GM21360 (cell line): ENCODE data around the gene EPHA4.

Experiments used
- ATAC-seq: cut with Tn5 transposase; IDR thresholded peaks from one replicate; pipeline ENCODE4 v1.9.1; 2021; ENCODE audit warnings: mild to moderate bottlenecking, moderate library complexity; ENCODE audit not compliant: unreplicated experiment

Gene EPHA4

DNA sequence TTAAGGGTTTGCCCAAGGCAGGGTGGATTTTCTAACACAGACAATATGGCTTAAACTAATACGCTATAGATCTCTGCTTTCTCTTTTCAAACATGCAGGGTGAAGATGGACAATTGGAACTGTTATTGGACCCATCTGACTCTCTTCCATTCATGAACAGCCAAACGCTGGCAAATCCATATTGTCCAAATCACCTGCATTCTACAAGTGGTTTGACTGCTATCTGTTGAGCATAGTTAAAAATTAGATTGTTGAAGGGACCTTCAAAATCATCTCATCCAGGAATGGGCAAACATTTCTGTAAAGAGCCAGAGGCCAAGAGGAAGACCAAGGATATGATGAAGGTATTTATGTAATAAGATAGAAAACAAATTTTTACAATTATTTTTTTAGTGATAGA, 65.6 kb downstream of the EPHA4 start:
- ATAC-seq: no peak

DNA sequence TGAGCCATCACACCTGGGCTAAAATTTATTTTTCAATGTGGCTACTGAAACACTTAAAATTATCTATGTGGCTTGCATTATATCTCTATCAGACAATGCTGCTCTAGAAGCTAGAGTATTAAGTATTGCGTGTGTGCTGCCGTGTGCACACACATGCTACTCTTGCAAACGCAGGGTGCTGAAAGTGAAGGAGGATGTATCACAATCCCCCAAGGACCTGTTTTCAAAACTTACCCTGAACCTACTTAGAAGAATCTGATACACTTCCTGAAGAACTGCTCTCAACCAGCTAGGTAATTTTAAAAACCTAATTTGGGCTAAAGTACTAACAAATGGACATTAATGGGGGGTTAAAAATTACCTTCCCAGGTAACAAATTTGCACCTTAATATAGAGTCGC, 66.5 kb downstream of the EPHA4 start:
- no peak for ATAC-seq

DNA sequence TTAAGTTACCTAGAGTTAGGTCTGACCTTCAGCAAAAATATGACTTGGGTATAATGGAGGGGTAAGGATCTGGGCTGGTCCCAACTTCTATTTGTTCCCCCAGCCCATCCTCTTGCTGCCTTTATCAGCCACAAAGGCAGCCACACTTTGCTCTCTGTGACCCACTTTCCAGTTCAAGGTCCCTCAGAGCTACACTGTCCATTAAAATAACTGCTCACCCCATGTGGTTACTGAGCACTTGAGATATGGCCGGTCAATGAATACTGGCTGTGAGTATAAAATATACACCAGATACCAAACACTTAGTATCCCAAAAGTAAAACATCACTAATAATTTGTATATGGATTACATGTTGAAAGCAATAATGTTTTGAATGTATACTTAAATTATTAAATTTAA, 67.2 kb downstream of the EPHA4 start:
- ATAC-seq: no peak

DNA sequence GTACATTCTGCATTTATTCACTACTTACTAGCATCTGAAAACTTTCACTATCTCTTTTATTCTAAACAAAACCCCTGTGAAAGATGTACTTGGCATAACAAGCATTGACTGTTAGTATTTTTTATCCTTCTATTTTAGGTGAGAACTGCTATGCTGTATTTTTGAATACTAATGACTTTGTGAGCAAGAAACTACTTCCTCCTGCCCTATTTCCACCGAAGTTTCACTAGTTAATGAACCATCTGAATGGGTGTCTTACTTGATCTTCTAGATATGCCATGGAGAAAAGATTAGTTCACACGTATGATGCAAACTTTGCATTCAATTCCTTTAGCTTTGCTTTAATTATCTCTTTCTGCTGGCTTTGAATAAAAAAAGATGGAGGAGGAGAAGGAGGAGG, 68.1 kb downstream of the EPHA4 start:
- ATAC-seq: no peak

DNA sequence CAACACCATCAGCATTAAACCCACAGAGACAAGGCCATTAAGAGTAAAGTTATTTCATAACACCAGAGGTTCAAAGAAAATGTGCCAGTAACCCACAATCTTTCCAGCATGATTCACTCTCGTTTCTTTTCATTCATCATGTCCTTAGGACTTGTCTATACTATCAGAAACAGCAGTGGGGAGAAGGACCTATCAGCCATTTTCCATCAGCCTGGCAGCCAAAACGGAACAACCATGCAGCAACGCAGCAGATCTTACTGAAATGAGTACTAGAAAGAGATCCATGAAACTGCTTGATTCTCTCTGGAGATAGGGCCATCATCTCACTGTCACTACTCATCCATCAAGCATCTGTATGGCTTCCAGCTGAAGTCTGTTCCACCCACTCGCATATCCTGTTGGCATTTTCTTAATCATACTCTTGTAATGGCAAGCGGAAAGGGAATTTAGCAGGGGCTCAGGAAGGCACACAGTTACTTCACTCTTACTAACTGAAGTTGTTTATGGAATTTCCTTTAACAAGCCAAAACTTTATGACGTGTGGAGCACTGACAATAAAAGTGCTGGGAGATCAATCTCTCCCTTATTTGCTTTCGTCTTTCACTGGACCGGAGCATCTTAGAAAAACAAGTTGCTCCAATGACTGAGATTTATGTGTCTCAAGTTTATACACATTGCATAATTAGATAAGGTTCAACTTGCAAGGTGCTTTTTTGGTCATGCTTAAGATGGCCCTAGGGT, 69.7 kb downstream of the EPHA4 start:
- ATAC-seq: no peak

DNA sequence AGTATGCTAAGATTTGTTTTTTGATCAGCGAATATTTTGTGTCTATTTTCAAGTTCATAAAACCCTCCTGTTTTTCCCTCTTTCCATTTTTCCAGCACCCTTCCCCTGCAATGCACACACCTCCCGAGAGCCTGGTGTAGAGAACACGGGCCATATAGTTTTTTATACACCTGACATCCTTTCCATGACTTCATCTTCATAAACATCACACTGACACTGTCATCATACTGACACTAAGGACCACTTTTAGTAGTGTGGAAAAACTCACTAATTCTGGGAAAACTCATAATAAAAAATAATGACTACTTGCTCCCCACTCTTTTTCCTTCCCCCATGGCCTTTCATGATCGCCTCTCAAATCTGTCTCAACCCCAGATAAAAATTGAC, 70.2 kb downstream of the EPHA4 start:
- no peak for ATAC-seq

DNA sequence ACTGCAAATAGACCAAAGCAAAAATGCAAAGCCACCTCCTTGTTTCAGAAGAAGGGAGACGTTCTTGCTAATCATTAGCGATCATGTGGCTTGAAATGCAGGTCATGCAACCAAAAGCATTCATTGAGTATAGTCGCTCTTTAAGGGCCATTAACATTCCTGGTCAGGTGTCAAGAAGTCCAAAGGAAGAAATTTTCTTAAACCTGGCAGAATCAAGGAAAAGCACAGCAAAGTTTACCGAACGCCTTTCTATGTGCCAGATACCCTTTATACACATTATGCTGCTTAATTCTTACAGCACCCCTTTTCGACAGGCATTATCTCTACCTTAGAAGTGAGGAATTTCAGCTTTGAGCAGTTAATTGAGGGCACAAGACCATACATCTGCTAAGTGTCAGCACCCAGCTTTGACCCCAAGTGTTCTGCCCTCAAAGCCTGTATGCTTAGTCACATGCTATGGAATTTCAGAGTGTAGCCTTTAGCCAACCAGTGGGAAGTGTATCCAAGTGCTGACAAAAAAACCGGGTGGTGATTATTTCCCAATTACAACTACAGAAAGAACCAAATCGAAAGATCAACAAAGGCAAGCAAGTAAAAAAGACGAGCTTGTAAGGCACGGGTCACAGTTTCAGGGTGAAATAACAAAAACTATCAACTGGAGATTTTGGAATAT, 70.8 kb downstream of the EPHA4 start:
- ATAC-seq: no peak

DNA sequence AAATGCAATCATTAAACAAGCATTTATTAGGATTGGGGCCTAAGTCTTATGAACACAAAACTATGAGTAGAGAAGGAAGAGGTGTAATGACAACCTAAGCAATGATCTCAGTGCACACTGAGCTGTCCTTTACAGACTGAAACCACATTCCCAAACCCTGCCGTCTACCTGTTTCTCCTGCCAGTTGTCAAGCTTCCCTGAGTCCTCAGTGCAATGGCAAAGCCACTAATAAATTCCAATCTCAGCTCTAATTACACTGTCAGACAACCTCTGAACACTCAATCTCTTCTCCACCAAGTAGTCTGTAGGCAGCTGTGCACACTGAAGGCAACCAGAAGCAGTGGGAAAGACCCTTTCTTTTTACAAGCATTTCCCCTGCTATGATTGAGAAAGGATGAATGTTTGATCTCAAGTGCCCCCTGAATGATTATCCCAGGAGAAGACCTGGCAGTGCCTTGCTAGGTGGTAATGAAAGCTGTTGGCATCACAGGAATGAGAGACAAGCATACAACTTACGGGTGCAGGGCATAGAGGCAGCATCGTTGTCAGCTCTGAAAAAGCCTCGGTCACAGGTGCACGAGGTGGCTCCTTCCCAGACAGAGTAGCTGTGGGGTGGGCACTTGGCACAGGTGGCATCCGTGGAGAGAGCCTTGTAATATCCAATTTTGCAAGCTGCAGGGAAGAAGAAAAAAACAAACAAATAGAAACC, 71.4 kb downstream of the EPHA4 start:
- no peak for ATAC-seq

DNA sequence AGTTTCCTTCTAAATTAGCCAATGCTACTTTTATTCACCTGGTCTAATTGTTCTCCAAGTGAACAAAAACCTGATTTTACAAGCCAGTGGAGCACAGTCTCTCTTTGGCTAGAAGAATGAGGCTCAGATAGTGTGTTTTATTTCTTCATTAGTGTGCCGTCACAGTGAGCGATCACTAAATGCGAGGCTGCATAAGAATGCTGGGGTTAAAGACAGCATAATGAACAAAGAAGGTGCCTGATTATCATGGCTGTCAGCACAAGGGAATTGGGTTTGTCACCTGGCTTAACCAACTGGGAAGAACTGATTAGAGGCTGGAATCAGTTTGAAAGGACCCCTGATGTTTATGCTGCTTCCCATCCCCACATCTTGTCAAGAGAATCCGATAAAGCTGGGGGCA, 76.4 kb downstream of the EPHA4 start:
- no peak for ATAC-seq

DNA sequence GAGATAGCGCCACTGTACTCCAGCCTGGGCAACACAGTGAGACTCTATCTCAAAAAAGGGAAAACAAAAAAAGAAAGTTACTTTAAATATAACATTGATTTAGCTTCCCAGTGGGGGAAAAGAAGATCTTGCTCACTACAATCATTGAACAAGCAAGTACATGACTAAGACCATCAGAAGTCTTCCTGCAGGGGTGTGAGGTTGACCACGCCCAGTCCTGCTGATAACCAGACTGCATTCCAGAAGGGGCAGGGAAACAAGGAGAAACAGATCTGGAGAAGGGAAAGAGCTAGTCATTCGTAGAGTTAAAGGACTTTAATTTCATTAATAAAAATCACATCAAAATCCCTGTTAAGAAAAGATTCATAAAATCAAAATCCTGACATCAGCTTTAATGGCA, 77.5 kb downstream of the EPHA4 start:
- ATAC-seq: no peak

DNA sequence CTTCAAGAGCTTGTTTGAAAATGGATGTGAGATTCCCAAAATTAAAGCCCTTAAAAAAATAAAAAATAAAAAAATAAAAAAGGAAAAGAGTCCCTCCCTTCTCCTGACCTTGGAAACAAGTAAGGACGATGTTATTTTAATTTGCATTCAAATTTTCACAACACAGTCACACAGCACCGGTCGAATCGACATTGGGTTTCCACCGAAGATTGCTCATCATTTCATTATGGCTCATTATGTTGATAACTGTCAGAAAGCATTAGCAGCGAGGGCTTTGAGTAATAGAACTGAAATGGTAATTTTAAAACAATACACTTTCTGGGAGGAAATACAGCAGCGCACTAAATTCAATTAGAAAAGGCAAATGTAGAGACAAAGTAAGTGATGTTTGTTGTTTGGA, 78.7 kb downstream of the EPHA4 start:
- no peak for ATAC-seq

DNA sequence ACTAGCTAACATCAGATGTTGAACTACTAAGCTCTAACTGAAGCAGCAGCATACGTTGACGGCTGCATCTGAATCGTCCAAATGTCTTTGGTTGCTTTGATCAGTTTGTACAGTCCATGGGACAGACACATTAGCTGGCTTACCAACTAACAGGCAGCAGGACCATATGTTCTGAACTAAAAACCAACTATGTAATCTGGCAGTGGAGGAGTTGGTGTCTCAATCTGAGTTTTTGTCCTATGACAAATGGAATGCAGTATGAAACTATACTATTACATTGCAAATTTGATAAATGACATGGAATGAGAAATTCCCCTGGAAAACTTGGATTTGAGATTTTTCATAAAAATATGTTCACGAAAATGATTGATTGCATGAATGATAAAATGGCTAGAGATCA, 79.5 kb downstream of the EPHA4 start:
- no peak for ATAC-seq

DNA sequence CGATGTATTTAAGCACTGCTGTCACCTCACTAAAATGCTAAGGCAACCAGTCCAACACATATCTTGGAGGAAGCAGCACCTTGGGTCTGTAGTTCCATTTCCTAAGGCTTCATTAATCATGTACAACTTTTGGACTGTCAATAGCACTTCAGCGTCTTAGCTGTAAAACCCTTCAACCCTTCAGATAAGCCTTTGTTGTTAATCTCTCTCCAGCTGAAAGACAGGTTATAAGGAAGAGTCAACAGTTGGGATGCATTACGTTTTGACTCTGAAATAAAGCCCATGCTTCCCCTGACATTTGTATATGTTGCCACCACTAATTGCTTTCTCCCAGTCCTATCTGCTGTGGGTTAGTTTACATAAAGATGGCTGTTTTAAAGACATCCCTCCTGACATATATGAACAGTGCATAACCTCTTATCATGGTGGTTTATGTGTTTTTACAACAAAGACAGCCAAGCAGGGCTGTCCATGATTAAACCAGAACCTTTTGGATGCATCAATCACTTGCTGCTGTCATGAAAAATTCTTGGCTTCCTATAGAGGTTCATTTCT, 81.5 kb downstream of the EPHA4 start:
- no peak for ATAC-seq

DNA sequence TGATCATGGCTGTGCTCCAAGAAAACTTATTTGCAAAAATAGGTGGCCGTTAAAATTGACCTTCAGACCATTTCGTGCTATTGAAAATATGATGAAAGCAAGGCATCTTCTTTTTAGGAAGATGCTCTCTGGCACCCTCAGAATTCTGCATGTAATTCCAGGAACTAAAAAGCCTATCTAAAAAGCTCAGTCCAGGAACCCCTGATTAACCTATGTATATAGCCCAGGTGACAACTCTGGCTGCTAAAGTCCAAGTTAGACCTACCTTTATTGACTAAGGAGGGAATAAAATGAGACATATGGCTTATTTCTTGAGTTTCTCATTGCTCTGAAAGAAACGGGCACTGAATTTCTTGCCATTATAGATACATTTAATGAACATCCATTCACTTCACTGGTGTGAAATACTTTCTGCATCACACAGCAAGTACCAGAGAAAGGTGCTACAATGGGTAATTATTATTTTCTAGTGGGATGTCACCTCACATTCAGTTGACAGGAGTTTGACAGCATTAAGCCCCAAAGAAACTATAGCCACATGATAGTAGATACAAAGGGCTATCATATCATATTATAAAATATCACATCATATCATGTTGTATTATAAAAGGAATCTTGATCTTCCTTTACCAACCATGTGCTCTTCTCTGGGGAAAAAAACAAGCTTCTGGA, 83.8 kb downstream of the EPHA4 start:
- ATAC-seq: no peak

DNA sequence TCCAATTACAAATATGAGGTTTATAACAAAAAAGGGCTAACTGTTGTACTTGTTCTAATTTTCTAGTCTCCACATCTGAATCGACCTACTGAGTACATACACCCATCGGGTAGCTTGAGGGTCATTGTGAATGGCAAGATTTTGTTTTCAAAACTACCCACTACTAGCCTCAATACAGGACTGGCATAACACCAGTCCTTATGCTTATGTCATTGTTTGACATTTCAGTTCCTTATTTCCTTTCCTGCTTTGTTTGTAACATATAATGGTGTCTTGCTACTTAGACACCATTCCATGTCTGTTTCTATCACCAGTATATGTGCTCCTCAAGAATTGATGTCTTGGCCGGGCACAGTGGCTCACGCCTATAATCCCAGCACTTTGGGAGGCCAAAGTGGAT, 86.0 kb downstream of the EPHA4 start:
- no peak for ATAC-seq

DNA sequence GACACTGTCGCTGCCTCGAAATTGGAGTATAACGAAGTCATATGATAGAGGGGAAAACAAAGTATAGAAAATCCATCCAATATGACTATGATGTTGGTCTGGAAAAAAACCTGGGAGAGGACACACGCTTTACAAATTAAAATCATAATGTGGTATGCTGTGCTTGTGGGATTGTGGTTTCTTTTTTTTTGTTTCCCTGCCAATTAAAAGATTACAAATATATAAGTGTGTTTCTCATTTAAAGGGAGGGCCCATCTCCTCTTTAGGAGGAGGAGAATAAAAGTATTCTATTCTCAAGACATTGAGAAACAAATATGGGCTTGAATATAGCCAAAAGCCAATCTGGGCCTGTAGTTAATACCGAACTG, 86.6 kb downstream of the EPHA4 start:
- no peak for ATAC-seq

DNA sequence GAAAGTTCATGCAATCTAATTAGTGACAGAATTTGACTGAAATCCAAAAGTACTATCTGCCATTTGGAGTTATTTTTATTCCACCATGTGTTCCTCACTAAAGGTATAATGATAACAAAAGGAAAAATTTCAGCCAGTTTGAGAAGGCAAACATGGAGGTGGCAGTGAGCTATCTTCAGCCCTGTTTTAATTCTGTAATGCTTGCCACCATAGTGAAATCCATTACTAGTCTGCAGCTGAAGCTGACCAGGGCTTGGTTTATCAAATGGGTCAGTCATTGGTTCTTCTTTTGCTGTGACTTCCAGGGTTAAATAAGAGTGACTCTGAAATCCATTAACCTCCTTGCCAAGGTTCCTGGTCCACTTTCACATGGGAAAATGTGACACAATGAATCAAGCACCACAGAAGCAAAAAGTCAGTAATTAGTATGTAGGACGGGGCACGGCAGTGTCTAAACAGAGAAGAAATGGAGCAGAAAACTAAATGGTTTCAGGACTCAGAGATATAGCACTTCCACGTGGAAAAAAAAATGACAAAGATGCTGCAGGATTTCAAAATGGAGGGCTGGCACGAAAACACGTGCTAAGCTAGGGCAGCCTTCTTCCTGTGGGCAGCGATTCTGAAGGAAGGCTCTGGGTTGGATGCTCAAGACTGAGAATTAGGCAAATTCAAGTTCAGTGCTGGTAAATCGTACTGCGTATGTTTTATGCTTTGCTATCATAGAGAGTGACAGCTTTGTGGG, 87.2 kb downstream of the EPHA4 start:
- ATAC-seq: no peak

DNA sequence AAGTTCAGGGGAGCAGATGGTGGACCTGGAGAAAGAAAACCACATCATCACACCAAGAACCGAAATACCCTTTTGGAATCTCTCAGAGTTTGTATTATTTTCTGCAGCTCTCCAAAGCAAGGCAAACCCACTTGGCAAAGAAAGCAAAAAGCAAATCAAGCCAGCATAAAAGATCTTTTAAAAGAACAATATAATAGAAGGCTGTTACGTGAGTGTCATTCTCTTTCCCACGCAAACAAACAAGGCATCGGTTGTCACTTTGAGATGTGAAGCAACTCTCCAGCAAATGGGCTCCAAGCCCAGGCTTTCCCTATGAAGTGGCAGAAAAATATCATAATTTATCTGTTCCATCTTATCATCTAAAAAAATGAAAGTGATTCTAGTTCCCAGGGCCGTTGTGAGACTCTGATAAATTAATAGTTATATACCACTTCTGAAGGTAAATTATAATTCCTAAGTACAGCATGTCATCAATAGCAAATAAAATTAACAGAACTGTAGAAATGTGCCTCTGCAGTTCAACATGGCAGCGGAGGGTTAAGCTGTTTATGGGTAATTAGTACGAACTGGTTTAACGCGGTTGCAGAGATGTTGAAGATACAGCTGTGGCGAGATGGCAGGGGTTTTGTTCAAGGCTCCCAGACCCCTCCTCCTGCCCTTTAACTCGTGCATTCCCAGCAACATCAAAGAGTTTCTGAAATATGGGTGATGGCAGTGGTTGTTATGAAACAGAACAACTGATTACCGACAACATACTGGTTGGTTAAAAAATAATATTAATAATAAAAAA, 89.2 kb downstream of the EPHA4 start:
- no peak for ATAC-seq

DNA sequence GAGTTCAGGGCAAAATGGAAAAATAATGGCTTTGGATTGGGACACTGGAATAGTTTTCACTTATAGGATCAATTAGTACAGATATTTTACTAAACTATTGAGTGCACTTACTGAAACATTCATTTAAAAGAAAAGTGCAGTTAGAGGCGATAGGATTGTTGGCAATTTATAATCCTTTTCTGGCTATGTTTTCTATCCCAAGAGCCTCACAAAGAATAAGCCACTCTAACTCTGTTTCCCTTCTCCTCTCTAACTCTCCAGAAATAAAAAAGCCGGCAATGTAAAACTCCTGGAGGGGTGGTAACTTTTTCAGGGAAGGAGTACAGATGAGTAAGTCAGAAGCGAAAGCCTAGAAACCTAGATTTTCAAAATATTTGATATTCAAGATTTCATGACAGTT, 91.3 kb downstream of the EPHA4 start:
- no peak for ATAC-seq

DNA sequence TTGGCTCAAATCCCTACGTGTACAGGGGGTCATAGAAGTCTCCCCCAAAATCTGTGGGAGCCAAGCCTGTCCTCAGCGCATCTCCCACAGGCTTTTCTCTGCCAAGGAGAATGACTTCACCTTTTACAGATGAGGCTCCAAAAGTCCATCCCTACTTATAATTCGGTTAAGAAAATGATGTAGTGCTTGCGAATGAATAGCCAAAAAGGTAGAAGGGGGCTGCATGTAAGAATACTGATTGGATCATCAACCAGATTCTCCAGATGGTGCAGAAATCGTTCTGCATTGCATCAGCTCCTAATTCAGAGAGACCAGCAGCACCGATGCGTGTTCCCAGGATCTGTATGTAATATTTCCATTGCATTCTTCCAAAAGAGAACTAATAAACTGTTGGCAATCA, 91.9 kb downstream of the EPHA4 start:
- no peak for ATAC-seq
